Lung (tissue), 12 donors: ENCODE data around the gene METTL16. TPM values are rescaled to one million over a fixed set of nuclear protein-coding genes. Genes with fewer than 3 reads are reported as not detected.

Experiments
- ATAC-seq: fragments of 200-7000 bp; cut with Tn5 transposase; one replicate; pipeline ENCODE4 v1.9.1; 2020; ENCODE audit warnings: moderate number of reproducible peaks; ENCODE audit not compliant: insufficient read depth, low FRiP score
- DNase-seq, 3 donors: peaks; one replicate each; pipeline ENCODE4 v3.0.0-alpha.2; 2013 to 2017
- H3K27ac ChIP-seq, 2 donors: one replicate each; pipeline ENCODE4 v1.5.1; 2013; ENCODE audit warnings: mild to moderate bottlenecking in 2 of 2, moderate library complexity in 2 of 2, control low read depth in 1 of 2, inconsistent platforms in 1 of 2, low read depth in 1 of 2, low read length in 1 of 2
- H3K27me3 ChIP-seq, 3 donors: one replicate each; pipeline ENCODE4 v1.5.1; 2013; ENCODE audit warnings: low read length in 2 of 3; ENCODE audit not compliant: control insufficient read depth in 3 of 3, insufficient read depth in 3 of 3
- H3K36me3 ChIP-seq, 4 donors: one replicate each; pipeline ENCODE4 v1.5.1; 2013; ENCODE audit warnings: low read length in 4 of 4, mild to moderate bottlenecking in 1 of 4, moderate library complexity in 1 of 4; ENCODE audit not compliant: control insufficient read depth in 4 of 4, insufficient read depth in 4 of 4
- H3K4me1 ChIP-seq, 5 donors: one replicate each; pipeline ENCODE4 v1.5.1; 2013; ENCODE audit warnings: low read length in 5 of 5, mild to moderate bottlenecking in 2 of 5, moderate library complexity in 1 of 5; ENCODE audit not compliant: control insufficient read depth in 5 of 5, insufficient read depth in 5 of 5
- H3K4me3 ChIP-seq: one replicate; pipeline ENCODE4 v1.5.1; 2013; ENCODE audit warnings: mild to moderate bottlenecking, control low read depth, moderate library complexity
- H3K9ac ChIP-seq, 2 donors: one replicate each; pipeline ENCODE4 v1.5.1; 2013; ENCODE audit warnings: low read length in 2 of 2, control low read depth in 1 of 2; ENCODE audit not compliant: insufficient read depth in 1 of 2
- H3K9me3 ChIP-seq, 4 donors: one replicate each; pipeline ENCODE4 v1.5.1; 2013; ENCODE audit warnings: low read length in 3 of 4, mild to moderate bottlenecking in 1 of 4, moderate library complexity in 1 of 4; ENCODE audit not compliant: control insufficient read depth in 4 of 4, insufficient read depth in 3 of 4
- CTCF ChIP-seq: IDR thresholded peaks from 2 replicates; pipeline ENCODE4 v1.5.1; 2012; ENCODE audit warnings: mild to moderate bottlenecking; ENCODE audit errors: control extremely low read depth, extremely low read depth
- WGBS, 2 donors: extraction: QIAGEN DNeasy Blood & Tissue Kit; methylation state at CpG; one replicate each; pipeline ENCODE4 v1.1.7; 2013; 5-methylcytosine and 5-hydroxymethylcytosine counted together
- polyA plus RNA-seq, 2 donors: library from polyadenylated mRNA; stranded (reverse); fragments of 200-250 nt; gene quantifications; one replicate each; pipeline ENCODE4 v1.2.1, GENCODE V29; 2013
- total RNA-seq, 2 donors: library from RNA; depleted of rRNA in 1 of 2; stranded (reverse); fragments of >200 nt in 1 of 2; gene quantifications; one replicate each; pipeline ENCODE4 v1.2.1, GENCODE V29; 2014 to 2021
- donor health status: control.
- donor health status: control.
- donor health status: Bipolar disorder and iron deficiency.
- donor health status: healthy.
- donor health status: DM: yes; HTN: yes; CAD: no.

The METTL16 gene
- total and polyA plus RNA-seq, 4 donors = 12.1 to 36.1 (median 29.8) TPM

- H3K36me3 ChIP-seq = no peaks in the 10 kb centered on the region
- peak overlapping the region; percentile 25 for H3K4me3 ChIP-seq
- TF ChIP-seq CTCF = no peak
- H3K4me1 ChIP-seq = peaks cover 19 to 54% (median 36%) of the 10 kb centered on the region in 5 donors
- no peaks in the 10 kb centered on the region for H3K27me3 ChIP-seq
- no peak for ATAC-seq
- peak overlapping the region; percentile 96 to 99 for H3K27ac ChIP-seq
- DNase-seq = peak; percentile 58 to 66 (median 61)
- no peaks in the 10 kb centered on the region for H3K9me3 ChIP-seq
- WGBS, 2 donors = 13 to 16% methylated on average over 43 to 55 of the region's 55 CpGs
- H3K9ac ChIP-seq = peak overlapping the region; percentile 49 to 92
Measured at GRCh38 chr17:2398655-2399571, 112.8 kb downstream of the METTL16 start.

DNA sequence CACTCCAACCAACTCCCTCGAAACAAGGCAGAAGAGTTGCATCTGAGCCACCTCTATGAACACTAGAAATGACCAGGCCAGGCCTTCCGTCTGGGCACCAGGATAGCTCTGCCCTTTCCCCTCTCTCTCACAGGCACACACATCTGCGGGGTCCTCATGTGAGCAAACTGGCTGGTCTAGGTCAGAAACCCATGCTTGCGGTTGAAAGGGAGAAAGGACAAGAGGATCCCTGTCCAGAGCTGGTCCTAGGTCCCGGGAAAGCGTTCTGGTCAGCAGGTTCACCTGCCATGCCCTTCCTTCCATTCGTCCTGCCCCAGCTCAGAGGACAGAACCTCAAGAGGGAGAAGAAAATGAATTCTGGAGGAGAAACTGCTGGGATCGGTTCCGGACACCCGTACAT is 113.5 kb downstream of the METTL16 start:
- 80 to 83% methylated on average over 10 of the region's 10 CpGs for WGBS, 2 donors
- H3K9me3 ChIP-seq = no peaks in the 10 kb centered on the region
- DNase-seq = no peak

GRCh38 chr17:2397247-2398171 is 114.2 kb downstream of the METTL16 start:
- H3K9ac ChIP-seq = peak overlapping the region in 1 of 2 donors; percentile 55
- H3K4me3 ChIP-seq = no peak overlapping the region
- H3K9me3 ChIP-seq = no peaks in the 10 kb centered on the region
- H3K4me1 ChIP-seq = peaks cover 19 to 52% (median 36%) of the 10 kb centered on the region in 5 donors
- no peak for DNase-seq
- H3K36me3 ChIP-seq = no peaks in the 10 kb centered on the region
- TF ChIP-seq CTCF = no peak
- no peaks in the 10 kb centered on the region for H3K27me3 ChIP-seq
- WGBS, 2 donors = 67 to 68% methylated on average over 12 of the region's 12 CpGs
- peak overlapping the region; percentile 96 to 97 for H3K27ac ChIP-seq
- no peak for ATAC-seq

More for the DNA sequence above, 113.5 kb downstream of the METTL16 start:
- no peak for ATAC-seq
- Histone ChIP-seq H3K27ac (peak overlapping the region; percentile 96 to 97), H3K4me1 (peaks cover 19 to 54% (median 36%) of the 10 kb centered on the region in 5 donors), H3K27me3 (no peaks in the 10 kb centered on the region), H3K36me3 (no peaks in the 10 kb centered on the region), H3K9ac (peak overlapping the region in 1 of 2 donors; percentile 55), H3K4me3 (no peak overlapping the region)
- TF ChIP-seq CTCF = no peak
